AG10803 (cell line): ENCODE results near the gene MYBPH.

Experiments
- DNase-seq: peaks from one replicate; pipeline ENCODE4 v3.0.0; 2010; ENCODE audit warnings: low read depth
- H3K4me3 ChIP-seq: 2 replicates; pipeline ENCODE4 v1.5.1; 2011; ENCODE audit warnings: mild to moderate bottlenecking, low read length, control low read depth
- TF ChIP-seq, protein P1 (sequence below): conservative IDR thresholded peaks from 2 replicates; pipeline ENCODE4 v1.5.1; 2011; ENCODE audit warnings: mild to moderate bottlenecking, low read length, control low read depth, inconsistent platforms

Gene MYBPH

GRCh38 chr1:203179667-203180005 is 4.0 kb upstream of the MYBPH start:
- TF ChIP-seq, protein P1, sequence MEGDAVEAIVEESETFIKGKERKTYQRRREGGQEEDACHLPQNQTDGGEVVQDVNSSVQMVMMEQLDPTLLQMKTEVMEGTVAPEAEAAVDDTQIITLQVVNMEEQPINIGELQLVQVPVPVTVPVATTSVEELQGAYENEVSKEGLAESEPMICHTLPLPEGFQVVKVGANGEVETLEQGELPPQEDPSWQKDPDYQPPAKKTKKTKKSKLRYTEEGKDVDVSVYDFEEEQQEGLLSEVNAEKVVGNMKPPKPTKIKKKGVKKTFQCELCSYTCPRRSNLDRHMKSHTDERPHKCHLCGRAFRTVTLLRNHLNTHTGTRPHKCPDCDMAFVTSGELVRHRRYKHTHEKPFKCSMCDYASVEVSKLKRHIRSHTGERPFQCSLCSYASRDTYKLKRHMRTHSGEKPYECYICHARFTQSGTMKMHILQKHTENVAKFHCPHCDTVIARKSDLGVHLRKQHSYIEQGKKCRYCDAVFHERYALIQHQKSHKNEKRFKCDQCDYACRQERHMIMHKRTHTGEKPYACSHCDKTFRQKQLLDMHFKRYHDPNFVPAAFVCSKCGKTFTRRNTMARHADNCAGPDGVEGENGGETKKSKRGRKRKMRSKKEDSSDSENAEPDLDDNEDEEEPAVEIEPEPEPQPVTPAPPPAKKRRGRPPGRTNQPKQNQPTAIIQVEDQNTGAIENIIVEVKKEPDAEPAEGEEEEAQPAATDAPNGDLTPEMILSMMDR: no peak
- H3K4me3 ChIP-seq: no peak overlapping the region
- no peak for DNase-seq

DNA sequence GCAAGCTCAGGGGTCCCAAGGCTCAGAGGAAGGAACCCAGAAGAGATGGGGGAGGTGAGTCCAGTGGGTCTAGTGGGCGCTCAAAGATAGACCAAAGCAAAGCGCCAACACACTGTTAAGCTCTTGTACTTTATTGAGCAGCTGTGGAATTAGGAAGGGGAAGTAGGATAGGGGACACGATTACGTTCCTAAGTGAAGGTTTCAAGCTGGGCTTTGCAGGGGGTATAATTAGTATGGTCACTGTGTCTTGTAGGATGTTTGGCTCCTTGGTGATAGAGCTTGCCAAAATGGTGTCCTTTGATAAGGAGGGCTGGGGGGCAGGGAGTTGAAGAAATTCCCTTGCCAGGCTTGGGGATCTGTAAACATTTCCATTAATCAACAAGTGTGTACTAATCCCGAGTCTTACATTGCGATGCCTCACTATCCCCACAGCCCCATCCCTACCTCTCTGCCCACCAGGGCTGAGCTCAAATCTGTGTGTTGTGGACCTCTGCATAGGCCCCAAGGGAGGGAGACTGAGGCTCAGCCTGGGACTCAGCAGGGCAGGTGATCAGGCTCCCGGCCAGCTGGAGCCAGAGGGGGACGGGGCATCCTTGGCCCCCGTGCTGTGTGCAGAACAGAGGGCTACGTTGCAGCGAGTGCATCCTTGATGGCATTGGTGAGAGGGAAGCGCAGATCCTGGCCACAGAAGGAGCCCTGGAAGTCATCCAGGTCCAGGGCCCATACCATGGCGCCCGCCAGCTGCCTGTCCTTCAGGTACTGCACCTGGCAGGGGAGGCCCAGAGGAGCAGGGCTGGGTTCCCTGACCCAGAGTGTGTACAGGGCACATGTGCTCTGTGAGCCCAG is 3.4 kb upstream of the MYBPH start:
- TF ChIP-seq, protein P1: no peak

DNA sequence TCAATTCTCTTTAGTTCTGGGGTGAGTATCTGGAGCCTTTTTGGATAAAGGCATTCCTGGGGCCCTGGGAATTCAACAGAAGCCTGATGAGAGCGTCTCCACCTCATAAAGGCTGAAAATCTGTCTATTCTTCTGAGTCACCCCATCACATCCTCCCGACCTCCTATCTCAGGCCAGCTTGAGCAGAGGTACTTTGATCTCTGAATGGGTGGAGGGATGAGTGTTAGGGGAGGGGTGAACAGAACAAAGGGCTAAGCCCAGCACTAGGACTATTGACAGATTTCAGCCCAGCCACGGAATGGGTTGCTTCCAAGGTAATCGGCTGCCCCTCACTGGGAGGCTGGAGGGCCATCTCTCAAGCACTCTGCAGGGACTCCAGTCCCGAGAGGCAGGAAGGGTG is 2.5 kb upstream of the MYBPH start:
- no peak for DNase-seq
- TF ChIP-seq, protein P1: no peak
- H3K4me3 ChIP-seq: no peak overlapping the region

More for the DNA sequence above, 3.4 kb upstream of the MYBPH start:
- DNase-seq: no peak
- H3K4me3 ChIP-seq: no peak overlapping the region

DNA sequence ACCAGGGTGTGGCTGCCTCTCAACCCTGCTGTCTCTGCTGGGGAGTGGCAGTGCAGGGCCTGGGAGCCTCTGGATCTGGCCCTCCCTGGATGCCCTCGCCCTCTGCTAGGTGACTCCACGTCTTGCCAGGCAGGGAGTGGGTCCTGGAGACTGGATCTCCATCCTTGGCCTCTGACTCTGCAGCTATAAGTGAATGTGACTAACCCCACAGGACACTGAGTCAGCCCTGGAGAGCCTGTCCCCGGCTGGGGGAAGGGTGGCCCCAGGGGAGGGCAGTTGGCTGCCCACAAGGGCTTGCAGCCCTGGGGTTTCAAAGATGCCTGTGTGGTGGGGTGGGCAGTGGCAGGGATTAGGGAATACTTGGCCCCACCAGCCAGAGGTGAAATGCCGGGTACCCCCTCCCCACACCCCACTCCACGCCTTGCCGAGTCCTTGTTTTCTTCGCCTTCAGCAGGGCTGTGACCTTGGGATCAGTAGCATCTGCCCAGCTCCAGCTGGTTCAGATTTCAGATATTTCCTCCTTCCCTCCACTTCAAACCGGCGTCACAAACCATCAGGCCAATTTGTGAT is 1.9 kb upstream of the MYBPH start:
- no peak overlapping the region for H3K4me3 ChIP-seq
- DNase-seq: peak; percentile 50
- TF ChIP-seq, protein P1: no peak

- DNase-seq: no peak
- TF ChIP-seq, protein P1: no peak
- no peak overlapping the region for H3K4me3 ChIP-seq
These were observed 1.4 kb upstream of the MYBPH start for GRCh38 chr1:203177036-203177405.

GRCh38 chr1:203176273-203177035 is 828 bp upstream of the MYBPH start:
- DNase-seq: no peak

More at GRCh38 chr1:203176273-203177035, 828 bp upstream of the MYBPH start:
- H3K4me3 ChIP-seq: no peak overlapping the region
- TF ChIP-seq, protein P1: no peak
